NCI-H2196 (cell line): ENCODE measurements around the gene LIME1.
A peak's percentile ranks its signal among the peaks of the same experiment; 100 is the strongest.

Experiments used
- DNase-seq: peaks from one replicate; lab custom pipeline; 2025; ENCODE audit not compliant: unreplicated experiment; lab: John Stamatoyannopoulos, UW

LIME1 gene

DNA sequence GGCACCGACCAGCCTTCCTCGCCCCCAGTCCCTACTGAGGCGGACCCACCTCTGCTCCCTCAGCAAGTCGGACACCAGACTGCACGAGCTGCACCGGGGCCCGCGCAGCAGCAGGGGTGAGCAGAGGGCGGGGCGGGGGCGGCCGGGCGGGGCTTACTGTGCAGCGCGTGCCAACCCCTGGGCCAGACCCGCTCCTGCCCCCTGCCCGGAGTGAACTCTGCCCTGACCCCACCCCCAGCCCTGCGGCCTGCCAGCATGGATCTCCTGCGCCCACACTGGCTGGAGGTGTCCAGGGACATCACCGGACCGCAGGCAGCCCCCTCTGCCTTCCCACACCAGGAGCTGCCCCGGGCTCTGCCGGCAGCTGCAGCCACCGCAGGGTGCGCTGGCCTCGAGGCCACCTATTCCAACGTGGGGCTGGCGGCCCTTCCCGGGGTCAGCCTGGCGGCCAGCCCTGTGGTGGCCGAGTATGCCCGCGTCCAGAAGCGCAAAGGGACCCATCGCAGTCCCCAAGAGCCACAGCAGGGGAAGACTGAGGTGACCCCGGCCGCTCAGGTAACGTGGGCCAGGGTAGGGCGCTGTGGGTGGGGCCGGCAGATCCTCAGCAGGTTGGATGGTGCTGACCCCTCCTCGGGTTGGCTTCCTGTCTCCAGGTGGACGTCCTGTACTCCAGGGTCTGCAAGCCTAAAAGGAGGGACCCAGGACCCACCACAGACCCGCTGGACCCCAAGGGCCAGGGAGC, 1.7 kb downstream of the LIME1 start:
- DNase-seq: no peak

DNA sequence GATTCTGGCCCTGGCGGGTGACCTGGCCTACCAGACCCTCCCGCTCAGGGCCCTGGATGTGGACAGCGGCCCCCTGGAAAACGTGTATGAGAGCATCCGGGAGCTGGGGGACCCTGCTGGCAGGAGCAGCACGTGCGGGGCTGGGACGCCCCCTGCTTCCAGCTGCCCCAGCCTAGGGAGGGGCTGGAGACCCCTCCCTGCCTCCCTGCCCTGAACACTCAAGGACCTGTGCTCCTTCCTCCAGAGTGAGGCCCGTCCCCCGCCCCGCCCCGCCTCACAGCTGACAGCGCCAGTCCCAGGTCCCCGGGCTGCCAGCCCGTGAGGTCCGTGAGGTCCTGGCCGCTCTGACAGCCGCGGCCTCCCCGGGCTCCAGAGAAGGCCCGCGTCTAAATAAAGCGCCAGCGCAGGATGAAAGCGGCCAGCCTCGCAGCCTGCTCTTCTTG, 2.2 kb downstream of the LIME1 start:
- no peak for DNase-seq

DNA sequence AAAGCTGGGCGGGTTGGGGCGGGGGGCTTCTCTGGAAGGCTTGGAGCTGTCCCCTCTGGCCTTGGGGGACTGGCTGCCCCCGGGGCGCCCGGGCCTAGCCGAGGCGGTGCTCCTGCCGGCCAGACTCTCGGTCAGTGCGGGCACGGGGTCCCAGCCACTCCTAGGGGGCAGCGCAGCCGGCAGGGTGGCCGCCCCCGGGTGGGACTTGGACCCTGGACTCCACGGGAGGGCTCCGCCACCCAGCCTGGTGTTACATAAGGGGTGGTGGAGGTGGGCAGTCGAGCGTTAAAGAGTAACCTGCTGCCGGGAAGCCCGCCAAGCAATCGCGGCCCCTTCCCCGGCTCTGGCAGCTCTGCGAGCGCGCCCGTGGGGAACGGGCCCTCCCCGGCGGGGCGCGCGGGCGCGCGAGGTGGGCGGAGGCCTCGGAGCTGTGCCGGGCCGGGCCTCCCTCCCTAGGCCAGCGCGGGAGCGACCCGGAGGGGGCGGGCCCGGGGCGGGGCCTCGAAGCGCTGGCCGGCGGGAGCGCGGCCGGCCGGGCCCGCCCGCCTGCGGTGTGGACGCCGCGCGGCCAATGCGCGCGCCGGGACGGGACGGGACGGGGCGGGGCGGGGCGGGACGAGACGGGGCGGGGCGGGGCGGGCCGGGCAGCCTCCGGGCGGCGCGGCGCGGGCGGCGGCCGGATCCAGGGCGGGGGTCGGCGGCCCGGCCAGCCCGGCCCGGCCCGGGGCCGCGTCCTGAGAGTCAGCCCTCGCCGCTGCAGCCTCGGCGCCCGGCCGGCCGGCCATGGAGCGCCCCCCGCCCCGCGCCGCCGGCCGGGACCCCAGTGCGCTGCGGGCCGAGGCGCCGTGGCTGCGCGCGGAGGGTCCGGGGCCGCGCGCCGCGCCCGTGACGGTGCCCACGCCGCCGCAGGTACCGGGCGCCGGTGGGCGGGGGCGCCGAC, 2.9 kb downstream of the LIME1 start, which contains the start of gene SLC2A4RG:
TSS of gene SLC2A4RG (plus strand) at position 647 of the 940 bp plus-strand sequence. CDS start at position 784, 137 bp downstream.
- DNase-seq: peak; percentile 90

DNA sequence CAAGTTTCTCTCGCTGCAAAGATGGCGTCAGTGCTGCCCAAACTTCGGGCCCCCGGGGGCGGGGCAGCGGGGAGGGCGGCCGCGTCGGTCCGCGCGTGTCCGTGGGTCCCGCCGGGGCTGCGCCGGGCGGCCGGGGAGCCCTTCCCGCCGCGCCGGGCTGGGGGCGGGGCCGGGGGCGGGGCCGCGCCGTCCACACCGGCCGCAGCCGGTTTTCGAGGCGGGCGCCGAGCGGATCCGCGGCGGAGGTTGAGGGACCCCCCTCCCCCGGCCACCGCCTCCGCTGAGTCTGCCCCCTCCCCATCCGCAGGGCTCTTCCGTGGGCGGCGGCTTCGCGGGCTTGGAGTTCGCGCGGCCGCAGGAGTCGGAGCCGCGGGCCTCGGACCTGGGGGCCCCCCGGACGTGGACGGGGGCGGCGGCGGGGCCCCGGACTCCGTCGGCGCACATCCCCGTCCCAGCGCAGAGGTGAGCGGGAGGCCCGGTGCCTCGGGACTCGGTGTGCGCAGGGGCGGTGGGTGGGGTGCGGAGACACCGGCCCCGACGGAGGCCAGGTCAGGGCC, 3.7 kb downstream of the LIME1 start:
- DNase-seq: peak; percentile 67

DNA sequence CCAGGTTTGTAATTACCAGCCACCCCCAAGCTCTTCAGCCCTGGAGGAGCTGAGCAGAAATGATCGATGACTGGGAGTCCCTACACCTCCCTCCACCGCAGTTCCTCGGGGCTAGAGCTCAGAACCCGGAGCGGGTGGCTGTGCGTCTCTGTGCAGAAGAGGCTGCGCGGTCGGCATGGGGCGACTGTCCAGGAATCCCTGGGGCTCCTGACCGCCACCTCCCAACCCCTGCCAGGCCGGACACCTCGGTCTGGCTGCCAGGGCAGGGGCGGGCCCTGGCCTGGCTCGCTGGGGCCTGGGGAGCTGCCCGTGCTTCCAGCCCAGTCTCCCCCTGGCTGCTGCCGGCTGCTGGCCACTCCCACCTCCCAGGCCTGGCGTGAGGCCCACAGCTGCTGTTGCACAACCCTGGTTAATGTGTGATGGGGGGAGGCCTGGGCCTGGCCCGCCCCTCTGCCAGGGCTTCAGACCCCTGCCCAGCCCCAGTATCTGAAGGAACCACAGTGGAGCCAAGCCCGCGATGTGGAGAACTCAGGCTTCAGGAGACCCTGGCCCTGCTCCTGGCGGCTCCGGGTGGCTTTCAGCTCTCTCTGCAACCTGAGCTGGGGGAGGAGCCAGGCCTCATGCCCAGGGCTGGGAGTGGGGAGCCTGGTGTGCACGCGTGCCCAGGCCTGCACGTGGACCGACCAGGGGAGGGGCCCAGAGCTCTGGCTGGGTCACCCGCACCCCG, 4.3 kb downstream of the LIME1 start:
- DNase-seq: peak; percentile 88

DNA sequence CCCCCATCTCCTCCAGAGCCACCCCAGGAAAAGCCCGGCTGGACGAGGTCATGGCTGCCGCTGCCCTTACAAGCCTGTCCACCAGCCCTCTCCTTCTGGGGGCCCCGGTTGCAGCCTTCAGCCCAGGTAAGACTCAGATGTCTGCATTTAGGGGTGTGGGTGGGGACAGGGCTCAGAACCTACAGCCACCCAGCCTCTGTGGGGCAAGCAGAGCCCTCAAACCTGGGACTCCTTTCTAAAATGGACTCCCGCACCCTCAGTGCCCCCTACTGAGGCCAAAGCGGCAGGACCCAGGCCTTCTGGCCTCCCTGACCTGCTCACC, 4.9 kb downstream of the LIME1 start:
- DNase-seq: no peak

DNA sequence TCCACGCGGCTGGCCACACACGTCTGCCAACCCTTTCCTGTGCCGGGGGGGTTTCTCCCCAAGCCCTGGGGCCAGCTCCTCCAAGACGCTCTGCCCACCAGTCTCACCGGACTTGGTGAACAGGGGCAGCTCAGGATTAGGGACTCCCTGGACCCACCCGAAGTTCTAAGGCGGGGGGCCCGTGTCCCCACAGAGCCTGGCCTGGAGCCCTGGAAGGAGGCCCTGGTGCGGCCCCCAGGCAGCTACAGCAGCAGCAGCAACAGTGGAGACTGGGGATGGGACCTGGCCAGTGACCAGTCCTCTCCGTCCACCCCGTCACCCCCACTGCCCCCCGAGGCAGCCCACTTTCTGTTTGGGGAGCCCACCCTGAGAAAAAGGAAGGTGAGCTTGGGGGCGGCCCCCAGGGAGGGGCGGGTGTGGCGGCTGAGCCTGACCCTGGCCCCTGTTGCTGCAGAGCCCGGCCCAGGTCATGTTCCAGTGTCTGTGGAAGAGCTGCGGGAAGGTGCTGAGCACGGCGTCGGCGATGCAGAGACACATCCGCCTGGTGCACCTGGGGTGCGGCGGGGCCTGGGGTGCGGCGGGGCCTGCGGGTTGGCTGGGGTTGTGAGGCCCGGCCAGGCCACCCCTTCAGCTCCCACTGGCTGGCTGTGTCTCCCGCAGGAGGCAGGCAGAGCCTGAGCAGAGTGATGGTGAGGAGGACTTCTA, 5.4 kb downstream of the LIME1 start:
- DNase-seq: no peak

DNA sequence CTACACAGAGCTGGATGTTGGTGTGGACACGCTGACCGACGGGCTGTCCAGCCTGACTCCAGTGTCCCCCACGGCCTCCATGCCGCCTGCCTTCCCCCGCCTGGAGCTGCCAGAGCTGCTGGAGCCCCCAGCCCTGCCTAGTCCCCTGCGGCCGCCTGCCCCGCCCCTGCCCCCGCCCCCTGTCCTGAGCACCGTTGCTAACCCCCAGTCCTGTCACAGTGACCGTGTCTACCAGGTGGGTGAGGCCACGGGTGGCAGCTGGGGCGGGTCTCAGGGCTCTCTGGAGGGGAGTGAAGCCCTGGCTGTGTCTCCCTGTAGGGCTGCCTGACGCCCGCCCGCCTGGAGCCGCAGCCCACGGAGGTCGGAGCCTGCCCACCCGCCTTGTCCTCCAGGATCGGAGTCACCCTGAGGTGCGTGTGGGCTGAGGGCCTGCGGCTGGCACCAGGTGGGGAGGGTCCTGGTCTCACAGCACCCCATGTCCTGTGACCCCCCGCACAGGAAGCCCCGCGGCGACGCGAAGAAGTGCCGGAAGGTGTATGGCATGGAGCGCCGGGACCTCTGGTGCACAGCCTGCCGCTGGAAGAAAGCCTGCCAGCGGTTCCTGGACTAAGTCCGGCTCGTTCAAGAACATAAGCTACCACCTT, 6.0 kb downstream of the LIME1 start:
- no peak for DNase-seq

DNA sequence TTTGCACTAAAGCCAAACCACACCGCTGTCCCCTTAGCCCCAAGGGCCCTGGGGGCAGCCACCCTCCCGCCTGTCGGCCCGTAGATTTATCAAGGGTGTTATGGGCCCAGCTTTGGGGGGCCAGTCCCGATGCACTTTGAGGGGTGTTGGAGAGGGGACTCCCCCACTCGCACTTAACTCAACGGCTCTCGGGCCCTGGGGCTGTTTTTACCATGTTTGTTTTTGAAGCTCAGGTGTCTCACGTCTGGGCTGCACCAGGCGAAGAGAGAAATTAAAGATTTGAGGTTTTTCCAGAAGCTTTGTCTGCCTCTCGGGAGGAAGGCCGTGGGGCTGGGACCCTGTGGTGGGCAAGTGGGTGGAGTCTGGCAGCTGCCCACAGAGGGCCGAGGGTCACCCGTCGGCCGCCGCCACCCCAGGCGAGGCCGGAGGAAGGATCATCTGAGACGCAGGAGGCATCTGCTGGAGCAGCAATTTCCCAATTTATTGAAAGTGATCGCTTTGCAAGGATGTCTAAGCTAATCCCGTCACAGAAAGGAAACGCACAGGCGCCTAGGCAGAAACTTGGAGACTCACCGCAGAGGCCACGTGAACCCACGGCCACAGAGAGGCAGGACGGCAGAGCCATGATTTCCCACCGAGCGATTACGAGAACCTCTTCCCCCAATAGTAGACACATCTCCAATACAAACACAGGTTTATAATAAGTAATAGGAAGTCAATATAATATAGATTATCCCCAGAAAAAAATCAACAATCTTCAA, 6.9 kb downstream of the LIME1 start:
- no peak for DNase-seq

DNA sequence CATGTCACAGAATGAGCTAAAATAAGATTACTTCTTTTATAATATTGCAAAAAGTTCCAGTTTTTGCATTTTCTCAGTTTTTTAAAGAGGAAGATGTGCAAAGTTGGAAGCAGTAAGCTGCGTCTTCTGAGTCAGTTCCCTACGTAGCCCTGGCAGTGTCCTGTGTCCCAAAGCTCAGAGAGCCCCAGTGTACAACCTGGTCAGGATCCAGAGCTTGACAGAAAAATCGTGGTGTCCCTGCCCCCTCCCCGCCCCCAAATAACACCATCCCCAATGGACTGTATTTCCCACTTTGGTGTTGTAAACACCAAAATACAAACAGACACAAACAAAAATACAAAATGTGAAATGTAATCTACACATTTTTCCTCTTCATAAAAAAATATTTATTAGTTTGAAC, 7.7 kb downstream of the LIME1 start:
- DNase-seq: no peak

DNA sequence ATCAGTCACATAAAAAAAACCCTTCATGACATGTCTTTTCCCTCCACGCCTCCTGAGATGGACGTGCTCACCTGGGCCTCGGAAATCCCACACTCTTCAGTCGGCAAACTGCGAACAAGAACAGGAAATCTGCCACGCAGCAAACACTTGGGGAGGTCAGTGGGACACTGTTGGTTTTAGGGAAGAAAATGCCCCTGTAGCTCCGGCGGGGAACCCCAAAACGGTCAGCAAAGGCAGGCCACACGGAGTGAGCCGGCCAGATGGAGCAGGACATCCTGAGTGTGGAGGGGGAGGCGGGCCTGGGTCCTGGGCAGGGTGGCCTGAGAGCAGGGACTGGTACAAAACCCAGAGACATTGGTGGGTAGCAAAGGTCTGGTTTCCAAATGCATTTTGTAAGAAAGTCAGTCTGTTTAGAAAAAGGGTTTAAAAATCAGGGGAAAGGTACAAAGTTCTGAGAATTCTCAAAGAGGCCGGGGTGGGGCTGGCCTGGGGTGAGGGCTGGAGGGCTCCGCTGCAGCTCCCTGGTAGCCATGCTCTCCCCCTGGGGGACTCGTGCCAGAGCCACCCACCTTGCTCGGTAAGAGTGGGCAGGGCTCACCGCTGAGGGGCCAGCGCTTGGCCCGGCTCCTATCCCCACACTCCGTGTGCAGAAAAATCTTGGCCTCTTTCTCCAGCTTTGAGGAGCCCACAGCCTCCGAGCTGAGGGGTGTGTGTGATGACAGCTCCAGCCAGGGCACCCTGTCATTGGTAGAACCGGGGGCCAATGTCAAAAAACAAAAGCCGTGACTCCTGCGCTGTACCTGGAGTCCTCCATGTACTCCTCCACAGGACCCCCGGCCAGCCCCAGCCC, 8.3 kb downstream of the LIME1 start:
- DNase-seq: no peak

DNA sequence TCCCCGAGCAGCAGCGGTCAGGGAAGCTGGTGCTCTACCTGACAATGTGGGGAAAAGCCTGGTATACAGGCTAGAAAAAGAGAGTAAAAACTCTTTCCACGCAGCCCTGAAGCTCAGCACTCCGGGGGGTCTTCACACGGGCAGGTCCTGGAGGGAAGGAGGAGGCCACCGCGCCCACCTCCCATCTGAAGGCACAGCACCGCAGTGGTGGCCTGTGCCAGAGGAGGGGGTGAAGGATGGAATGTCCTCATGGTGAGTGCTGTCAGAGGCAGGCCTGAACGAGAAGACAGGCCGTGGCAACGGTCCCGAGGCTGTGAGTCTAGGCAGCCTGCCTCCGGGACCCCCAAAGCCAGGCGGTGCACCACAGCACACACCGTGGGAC, 9.0 kb downstream of the LIME1 start:
- DNase-seq: no peak

DNA sequence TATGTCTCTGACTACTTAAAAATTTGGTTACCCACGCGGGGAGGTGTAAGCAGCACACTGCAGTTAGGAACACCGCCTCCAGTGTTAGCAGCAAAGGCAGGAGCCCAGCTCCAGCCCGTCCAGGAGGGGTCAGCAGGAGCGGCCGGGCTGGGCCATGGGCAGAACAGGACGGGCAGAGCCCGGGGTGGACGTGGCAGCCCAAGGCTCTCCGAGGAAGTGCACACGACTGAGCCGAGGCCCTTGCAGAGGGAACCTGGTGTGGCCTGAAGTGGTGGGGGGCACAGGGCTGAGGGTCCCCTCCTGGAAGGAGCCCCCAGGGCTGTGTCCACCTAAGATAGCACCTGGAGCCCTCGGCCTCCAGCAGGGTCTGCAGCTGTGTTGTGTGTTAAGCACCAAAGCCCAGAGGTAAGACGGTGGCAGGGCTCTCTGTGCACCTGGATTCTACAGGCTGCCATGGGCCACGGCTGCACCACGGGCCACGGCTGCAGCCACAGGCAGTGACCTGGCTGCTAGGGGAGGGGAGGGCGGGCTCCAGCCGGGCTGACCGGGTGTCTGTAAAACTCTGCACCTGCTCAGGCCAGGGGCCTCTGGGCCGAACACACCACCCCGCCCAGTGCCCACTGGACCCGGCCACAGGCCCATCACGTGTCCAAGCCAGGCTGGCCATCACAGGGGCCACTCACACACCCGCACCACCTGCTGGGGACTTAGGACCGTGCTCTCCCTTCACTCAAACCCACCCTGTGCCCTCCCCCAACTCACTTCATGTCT, 9.7 kb downstream of the LIME1 start:
- DNase-seq: no peak

DNA sequence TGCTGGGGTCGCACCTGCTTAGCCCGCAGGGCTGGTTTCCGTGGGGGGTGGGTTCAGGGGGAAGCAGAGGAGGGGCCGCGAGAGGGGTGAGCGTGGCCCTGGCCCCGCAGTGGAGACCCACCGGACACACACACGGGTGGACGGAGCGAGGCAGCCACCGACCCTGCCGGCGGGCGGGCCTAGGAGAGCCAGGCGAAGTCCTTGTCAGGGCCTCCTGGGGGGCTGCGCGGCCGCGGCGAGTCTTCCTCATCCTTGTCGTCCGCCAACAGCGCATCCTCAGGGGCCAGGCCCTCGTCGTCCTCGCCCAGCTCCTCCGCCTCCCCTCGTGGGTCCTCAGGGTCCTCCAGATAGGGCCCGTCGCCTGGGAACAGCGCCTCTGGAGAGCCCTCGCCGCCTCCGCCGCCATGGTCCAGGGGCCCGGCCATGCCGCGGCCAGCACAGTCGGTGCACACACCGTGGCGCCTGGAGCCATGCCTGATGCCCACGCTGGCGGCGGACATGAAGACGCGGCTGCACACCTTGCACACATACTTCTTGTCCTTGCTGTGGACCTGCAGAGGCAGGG, 10.4 kb downstream of the LIME1 start:
- DNase-seq: no peak

DNA sequence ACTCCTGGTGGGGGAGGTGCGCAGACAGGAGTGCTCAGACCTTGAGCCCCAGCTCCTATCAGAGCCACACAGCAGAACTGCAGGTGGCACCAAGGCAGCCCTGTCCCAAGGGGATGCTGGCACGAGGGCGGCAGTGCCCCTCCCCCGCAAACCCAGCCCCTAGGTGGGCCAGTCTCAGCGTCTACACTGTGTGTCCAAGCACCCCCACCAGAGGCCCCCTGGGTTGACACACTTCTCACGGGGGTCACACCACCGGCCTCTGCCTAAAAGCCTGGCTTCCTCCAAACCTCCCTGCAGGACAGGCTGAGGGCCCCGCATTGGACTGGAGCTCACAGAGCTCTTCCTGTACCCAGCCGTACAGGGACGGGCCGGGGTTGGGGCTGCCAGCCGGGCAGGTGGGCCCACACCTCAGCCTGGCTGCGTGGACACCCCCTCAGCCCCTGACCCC, 11.2 kb downstream of the LIME1 start:
- DNase-seq: no peak

DNA sequence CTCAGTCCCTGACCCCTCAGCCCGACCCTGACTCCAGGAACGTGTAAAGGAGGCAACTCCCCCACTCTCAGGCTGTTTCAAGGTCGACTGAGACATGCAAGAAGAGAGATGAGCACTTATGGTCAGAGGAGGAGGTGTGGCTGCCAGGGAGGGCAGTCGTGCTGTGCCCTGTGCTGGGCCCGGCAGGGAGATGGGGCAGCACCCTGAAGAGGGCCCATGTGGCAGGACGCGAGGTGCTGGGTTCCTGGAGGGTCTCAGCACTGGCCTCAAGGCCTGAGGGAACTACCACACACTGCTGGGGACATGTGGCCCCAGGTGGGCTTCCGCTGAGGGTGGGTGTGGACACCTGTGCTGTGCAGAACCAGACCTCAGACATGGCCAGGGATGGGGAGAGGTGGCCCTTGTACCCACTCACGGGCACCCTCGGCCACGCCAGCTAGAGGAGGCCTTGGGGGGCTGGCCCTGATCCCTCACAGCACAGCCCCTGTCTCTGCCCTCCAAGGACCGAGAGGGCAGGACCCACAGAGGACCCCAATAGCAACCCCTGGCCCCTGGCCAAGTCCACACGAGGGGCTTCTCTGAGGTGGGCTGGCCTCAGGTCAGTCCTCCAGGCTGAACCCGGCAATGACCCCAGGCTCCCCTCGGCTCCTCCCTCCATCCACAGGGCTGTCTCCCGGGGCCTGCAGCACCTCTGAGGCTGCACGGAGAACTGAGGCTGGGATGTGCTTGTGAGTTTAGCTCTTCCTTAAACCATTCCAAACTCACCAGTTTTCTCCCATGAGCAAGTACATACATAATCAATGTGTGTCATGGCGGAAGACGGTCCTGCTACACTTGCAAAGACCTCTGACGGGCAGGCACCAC, 11.8 kb downstream of the LIME1 start:
- DNase-seq: no peak

DNA sequence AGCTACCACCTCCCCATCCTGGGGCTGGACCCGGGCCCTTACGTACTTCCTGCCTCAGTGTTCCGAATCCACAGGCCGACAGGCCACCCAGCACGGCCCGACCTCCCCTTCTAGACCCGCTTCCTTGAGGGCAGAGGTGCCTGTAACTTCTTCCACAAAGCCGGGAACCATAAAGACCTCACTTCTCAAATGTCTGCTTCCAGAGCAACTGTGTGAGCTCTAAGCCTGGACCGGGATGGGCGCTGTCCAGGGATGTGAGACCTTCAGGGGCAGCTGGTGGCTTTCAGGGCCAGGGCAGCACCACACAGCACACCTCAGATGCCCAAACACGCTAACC, 12.4 kb downstream of the LIME1 start:
- no peak for DNase-seq
